C4-2B (cell line): ENCODE results near the gene SLC29A1.
"Not testable (repeated sequence)": the region's sequence is repeated elsewhere in the genome, so short reads cannot be mapped to it uniquely, and the experiment has no call there.

Source experiments
- CTCF ChIP-seq: fragments of 450-650 bp; conservative IDR thresholded peaks from 2 replicates; pipeline ENCODE4 v1.5.1; 2017; ENCODE audit warnings: mild to moderate bottlenecking
- ZFX ChIP-seq: fragments of 450-650 bp; IDR thresholded peaks from 2 replicates; pipeline ENCODE4 v1.6.1; 2017

GRCh38 chr6:44231426-44231825 is 8.0 kb downstream of the SLC29A1 start:
- TF ChIP-seq CTCF, ZFX: not testable (repeated sequence)
